SU-DHL-6 (cell line): ENCODE data around the gene AQP4.

Experiments used
- CTCF ChIP-seq: fragments of 200-600 bp; sonication (generic); IDR thresholded peaks from one replicate; pipeline ENCODE4 v1.5.1; 2017; ENCODE audit warnings: antibody characterized with exemption, mild to moderate bottlenecking, low read length, moderate library complexity; ENCODE audit not compliant: insufficient read depth, poor library complexity, severe bottlenecking
- EZH2phosphoT487 ChIP-seq: fragments of 200-600 bp; sonication (generic), shearing (Covaris generic); conservative IDR thresholded peaks from 2 replicates; pipeline ENCODE4 v1.6.1; 2018; ENCODE audit warnings: mild to moderate bottlenecking, antibody characterized with exemption, low read length, moderate library complexity, mixed read lengths

GRCh38 chr18:26806224-26806623 lies 59.3 kb downstream of the AQP4 start:
- TF ChIP-seq CTCF (no peak), EZH2phosphoT487 (no peak)
